CD4-positive, alpha-beta T cell treated with Interferon alpha-2 for 1 hour (primary cell): ENCODE data around the gene FOSL1.
"Not testable (repeated sequence)": the region's sequence is repeated elsewhere in the genome, so short reads cannot be mapped to it uniquely, and the experiment has no call there.

Source experiments
- DNase-seq, 2 donors: peaks; one replicate each; pipeline ENCODE4 v3.0.0-alpha.2; 2020 to 2022

The FOSL1 gene

DNA sequence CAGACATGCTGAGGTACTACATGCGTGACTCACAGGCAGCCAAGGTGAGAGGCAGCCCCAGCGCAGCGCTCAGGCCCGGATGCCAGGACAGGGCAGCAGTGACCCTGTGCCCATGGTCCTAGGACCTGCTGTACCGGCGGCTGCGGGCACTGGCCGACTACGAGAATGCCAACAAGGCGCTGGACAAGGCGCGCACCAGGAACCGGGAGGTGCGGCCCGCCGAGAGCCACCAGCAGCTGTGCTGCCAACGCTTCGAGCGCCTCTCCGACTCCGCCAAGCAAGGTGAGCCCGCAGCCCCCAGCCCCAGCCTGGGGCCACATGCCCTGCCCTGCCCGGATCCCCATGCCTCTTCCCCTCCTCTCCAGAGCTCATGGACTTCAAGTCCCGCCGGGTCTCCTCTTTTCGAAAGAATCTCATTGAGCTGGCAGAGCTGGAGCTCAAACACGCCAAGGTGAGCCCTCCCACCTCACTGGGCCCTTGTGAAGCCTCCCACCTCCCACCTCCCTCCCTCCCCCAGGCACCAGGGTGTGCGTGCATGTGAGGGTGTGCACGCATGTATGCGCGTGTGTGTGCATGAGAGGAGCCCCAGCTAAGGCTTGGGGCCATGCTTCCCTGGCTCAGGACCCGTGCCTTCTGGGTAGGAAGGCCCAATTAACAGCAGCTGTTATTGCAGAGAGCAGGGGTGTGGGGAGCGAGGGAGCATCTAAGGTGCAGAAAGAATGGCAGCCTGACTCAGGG, 47.5 kb downstream of the FOSL1 start:
- no peak for DNase-seq

DNA sequence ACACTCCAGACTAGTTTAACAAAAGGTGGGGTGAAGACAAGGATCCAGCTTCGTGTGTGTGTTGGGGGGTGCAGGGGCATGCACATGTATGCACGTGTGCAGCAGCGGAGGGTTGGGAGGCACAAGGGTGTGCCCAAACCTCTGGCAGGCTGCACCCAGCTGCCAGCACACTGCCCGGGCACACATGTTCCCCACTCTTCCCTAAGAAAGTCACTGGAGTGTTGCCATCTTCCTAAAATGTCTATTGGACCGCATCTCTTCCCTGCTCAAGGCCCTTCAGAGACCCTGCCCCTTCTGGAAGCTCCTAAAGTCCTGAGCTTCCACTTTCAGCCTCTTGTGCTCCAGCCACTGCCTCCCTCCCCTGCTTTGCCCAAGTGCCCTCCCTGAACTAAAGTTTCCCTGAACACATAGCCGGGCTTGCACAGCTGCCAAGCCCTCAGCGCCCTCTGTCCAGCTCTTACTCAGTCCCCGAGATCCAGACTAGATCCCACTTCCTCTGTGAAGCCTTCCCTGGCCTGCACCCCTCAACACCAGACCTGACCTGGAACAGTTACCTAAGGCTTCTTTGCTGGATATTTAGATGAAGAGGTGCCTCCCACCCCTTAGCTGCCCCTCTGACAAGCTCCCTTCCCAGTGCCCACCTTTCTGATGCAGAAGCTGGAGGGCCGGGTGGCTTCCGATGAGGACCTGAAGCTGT, 48.2 kb downstream of the FOSL1 start:
- no peak for DNase-seq

DNA sequence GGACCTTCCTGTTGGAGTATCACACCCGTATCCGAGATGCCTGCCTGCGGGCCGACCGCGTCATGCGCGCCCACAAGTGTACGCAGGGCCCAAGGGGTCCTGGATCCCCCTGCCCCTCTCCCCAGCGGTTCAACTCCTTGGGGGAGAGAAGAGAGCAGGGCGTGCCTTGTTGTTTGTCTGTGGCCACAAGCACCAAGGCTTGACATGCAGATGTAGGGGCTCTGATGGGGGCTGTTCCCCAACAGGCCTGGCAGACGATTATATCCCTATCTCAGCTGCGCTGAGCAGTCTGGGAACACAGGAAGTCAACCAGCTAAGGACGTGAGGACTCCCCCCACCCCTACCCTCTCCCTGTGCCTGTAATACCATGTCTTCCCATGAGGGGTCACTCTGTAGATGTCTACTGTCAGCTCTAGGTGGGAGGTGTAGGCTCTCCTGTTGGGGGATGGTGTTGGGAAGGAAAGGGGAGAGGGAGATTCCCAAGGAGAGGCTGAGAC, 49.1 kb downstream of the FOSL1 start:
- peak in 1 of 2 donors; percentile 38 for DNase-seq

DNA sequence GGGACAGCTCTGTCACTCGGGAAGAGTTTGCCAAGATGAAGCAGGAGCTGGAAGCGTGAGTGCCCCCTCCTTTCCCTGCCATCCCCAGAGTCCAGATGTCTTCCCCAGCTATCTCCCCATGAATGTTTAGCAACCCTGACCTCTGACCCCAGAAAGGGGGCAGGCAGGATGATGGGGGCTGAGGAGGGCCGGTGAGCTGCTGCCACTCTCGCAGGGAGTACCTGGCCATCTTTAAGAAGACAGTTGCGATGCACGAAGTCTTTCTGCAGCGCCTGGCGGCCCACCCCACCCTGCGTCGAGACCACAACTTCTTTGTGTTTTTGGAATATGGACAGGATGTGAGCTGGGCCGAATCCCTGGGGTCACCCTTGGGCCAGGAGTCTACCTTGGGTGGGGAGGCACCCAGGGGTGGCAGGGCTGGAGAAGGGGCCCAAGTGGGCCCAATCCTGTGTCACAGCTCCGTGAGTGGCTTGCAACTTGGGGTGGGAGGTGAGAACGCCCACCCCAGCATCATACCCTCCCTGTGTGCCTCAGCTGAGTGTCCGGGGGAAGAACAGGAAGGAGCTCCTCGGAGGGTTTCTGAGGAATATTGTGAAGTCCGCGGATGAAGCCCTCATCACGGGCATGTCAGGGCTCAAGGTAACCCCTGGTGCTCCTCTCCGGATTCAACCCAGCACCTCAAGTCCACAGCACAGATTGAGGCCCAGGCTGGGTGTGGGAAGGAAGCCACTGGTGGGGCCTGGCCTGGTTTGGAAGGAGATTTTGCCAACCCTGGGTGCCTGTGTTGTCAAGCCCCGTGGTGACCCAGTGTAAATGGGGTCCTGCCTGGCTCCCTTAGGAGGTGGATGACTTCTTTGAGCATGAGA, 49.7 kb downstream of the FOSL1 start:
- DNase-seq, result no peak

DNA sequence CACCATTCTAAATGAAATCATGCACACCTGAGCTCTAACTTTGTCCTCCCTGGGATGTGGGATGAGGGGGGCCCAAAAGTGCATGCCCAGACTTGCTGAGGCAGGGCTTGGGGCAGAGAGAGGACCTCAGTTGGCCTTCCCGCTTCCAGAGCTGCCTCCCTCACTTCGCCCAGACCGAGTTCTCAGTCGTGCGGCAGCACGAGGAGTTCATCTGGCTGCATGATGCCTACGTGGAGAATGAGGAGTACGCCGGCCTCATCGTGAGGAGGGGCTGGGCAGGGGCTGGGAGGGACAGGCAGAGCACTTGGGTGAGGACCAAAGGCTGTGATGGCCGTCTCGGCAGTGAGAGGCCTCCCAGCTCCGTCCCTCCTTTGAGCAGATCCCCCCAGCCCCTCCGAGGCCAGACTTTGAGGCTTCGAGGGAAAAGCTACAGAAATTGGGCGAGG, 50.4 kb downstream of the FOSL1 start:
- no peak for DNase-seq

DNA sequence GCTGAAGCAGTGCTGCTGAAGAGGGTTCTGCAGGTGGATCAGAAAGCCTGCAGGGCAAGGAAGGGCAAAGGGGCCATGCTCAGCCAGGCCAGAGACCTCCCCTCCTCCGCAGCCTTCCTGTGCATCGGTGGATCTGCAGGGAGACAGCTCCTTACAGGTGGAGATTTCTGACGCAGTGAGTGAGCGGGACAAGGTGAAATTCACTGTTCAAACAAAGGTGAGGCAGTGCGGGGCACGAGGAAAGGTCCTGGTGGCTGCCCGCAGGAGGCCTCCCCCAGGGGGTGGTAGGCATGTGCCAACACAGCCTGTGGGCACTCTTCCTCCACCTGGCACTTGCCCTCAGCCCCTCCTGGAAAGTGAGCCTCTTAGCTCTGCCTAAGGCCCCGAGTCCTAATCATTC, 50.8 kb downstream of the FOSL1 start:
- DNase-seq, result no peak

DNA sequence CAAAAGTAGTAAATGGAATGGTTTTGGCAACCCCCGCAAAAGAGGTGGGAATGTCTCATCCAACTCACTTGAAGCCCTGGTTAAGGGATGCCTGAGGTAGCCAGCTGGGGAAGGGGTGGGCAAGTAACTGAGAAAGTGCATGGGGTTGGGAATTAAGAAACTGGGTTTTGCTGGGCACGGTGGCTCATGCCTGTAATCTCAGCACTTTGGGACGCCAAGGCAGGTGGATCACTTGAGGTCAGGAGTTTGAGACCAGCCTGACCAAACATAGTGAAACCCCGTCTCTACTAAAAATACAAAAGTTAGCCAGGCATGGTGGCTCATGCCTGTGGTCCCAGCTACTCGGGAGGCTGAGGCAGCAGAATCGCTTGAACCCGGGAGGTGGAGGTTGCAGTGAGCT, 51.5 kb downstream of the FOSL1 start:
- DNase-seq, result not testable (repeated sequence)

DNA sequence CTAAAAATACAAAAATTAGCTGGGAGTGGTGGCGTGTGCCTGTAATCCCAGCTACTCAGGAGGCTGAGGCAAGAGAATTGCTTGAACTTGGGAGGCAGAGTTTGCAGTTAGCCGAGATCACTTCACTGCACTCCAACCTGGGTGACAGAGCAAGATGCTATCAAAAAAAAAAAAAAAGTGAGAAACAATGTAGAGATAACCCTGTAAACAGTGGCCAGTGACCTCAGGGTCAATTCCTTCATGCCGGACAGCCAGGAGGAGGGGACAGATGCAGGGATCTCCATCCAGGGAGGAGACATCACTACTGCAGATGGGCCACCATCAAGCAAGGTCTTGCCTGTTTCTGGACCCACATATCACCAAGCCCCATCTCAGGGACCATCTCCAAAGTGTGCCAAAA, 52.4 kb downstream of the FOSL1 start:
- DNase-seq, result no peak

DNA sequence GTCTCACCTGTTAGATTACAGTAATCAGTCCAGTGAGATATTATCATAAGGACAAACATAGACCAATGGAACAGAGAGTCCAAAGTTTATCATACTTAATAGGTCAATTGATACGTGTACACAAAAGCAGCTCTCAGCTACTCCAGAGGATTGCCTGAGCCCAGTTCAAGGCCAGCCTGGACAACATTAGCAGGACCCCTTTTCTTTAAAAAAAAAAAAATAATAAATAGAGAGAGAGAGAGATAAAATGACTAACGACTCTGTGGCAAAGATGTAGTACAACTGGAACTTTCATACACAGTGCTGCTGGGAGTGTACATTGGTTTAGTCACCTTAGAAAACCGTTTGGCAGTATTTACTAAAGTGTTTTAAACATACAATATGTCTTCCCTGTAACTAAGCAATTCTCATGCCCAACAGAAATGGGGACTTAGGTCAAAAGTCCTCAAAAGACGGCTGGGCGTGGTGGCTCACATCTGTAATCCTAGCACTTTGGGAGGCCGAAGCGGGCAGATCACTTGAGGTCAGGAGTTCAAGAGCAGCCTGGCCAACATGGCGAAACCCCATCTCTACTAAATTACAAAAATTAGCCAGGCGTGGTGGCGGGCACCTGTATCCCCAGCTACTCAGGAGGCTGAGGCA, 55.8 kb downstream of the FOSL1 start:
- DNase-seq, result no peak

DNA sequence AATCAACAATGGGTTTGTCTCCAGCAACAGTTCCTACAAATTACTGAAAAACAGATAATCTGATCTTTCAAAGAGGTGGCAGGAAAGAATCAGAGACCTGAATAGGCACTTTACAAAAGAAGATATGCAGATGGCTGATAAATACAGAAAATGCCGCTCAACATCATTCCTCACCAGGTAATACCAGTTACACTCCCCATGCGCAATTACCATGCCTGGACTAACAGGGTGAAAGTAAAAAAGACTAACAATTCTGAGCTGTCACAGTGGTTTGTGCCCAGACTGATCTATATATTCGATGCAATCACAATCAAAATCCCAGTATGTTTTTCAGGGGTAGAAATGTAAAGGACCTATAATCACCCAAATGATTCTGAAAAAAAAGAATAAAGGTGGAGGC, 56.4 kb downstream of the FOSL1 start:
- DNase-seq, result no peak

DNA sequence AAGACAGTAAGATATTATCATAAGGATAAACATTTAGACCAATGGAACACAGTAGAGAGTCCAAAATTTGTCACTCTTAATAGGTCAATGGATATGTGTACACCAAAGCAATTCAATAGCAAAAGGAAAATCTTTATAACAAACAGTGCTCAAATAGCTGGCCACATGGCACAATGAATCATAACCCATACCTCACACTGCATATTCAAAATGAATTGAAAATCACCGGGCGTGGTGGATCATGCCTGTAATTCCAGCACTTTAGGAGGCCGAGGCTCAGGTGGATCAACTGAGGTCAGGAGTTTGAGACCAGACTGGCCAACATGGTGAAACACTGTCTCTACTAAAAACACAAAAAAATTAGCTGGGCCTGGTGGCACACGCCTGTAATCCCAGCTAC, 58.0 kb downstream of the FOSL1 start:
- no peak for DNase-seq
